Stimulated activated CD4-positive, alpha-beta T cell treated with anti-CD3 and anti-CD28 coated beads, TNF-alpha, amount 100 ng/mL, for 4 hours (primary cell): ENCODE results near the gene LIPT2.
"Not testable (repeated sequence)": the region's sequence is repeated elsewhere in the genome, so short reads cannot be mapped to it uniquely, and the experiment has no call there.

Experiments used
- DNase-seq, 3 experiments: peaks; one replicate each; pipeline ENCODE4 v3.0.0-alpha.2; 2020; ENCODE audit warnings: low read depth in 3 of 3

Gene LIPT2

DNA sequence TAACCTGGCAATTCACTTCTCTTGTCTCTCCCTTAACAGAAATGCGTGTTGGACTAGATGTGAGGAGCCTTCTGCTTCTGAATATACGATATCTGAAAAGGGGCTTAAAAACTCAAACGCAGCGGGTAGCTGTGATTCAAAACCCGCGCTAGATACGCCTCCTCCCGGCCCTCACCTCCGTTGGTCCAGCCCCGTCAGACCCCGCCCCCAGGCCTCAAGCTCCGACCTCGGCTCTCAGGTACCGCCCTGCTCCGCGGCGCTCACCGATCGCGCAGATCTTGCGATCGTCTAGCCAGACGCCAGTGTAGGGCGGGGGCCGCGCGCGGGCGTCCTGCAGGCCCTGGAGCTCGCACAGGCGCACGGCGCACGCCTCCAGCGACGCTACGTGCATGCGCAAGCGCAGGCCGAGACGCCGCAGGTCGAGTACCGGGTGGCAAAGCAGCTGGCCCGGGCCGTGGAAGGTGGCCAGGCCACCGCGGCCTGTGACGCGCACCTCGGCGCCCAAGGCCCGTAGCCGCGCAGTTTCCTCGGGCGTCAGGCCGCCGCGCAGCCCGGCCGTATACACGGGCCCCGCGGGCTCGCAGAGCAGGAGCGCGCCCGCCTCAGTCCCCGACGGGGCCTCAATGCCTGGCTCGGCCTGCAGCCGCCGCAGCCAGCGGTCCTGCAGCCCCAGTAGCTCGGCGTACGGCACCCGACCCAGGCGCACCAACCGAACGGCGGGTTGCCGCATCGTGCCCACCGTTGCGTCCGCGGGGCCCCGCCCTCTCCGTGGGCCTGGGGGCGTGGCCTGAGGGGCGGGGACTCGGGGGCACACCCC, at the start of gene LIPT2:
LIPT2 (minus strand) TSS at position 751 of the 817 bp plus-strand sequence; CDS start at position 730, 21 bp downstream.
- peak; percentile 94 to 96 (median 95) for DNase-seq

DNA sequence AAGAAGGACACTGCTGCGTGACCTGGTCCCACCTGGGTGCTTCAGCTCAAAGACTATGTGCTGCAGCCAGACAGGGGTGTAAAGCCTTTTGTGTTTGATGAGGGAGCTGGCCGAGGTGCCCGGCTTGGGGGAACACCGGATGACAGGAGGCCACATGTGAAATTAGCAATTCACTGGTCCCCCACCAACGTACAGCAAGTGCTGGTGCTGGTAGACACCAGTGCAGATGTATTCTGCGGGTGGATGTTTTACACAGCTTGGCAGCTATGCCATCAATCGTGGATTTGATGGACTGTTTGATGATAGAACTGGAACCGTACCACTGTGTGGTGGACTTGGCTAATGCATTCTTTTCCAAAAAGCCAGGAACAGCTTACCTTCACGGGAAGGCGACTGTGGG, 47.9 kb upstream of the LIPT2 start:
- DNase-seq = no peak

DNA sequence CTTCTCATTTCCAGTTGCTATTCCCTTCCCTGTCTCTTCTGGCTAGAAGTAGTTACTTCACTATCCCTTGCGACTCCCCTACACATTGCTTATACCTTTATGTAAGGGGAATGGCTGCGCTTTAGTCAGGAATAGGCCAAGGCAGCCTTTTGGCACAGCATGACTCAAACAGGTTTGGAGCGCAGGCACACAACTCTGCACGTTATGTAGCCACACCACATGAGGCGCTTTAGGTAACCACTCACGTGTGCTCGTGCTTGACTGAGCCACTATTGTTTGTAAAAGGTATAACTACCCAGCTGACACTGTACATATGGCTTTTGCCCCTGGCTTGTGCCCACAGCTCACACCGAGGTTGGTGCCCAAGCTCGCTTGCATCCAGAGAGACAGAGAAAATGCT, 46.7 kb upstream of the LIPT2 start:
- no peak for DNase-seq

DNA sequence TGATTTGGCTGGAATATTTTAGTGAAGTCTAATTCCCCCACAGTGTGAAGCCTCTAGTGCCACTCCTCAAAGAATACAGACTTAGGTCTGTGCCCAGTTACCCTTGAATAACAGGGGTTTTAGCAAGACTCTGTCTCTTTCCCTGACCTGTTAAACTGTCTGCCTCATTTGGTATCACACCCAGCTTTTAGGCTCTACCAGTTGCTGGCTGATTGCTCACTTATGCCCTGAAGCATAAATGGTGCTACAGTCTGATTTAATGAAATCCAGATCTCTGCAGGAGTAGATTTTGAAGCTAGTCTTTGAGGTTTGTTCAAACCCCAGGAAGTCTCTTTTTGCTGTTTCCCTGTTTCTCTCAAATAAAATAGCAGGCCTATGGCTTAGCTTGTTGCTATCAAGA, 45.2 kb upstream of the LIPT2 start:
- DNase-seq = no peak

DNA sequence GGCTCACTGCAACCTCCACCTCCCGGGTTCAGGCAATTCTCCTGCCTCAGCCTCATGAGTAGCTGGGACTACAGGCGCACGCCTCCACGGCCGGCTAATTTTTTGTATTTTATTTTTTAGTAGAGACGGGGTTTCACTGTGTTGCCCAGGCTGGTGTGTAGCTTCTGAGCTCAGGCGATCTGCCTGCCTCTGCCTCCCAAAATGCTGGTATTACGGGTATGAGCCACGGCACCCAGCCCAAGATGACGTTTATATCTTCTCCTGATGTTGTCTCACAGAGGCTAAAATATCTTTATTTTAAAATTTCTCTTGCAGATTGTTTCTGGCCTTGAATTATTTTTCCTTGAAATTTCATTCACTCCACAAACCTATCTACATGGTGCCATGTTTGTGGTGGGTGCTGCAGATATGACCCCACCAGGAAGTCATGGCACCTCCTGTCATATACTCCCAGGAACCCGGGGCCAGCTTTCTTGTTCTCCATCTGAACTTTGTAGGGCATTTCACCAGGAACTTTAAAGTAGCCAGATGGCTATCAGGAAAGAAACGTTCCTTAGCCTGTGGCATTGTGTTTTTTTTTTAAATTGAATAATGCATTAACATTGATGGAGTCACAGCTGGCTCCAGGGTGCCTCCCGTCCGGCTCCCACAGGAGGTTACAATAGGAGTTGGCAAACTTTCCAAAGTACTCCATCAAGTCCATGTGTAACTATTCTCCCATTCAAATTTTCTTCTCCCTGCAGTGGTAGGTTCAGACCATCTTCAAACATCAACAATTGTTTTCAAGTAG, 42.0 kb upstream of the LIPT2 start:
- no peak for DNase-seq

DNA sequence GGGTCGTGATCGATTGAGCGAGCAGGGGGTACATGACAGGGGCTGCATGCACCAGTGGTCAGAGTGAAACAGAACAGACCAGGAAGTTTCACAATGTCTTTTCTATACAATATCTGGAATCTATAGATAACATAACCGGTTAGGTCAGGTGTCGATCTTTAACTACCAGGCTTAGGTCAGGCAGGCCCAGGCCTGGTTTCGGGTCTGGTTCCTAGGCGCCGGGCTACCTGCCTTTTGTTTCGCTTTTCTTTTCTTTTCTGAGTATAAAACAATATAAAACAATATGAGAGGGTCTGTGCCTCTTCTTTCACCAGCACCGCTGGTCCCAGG, 41.4 kb upstream of the LIPT2 start:
- not testable (repeated sequence) for DNase-seq

DNA sequence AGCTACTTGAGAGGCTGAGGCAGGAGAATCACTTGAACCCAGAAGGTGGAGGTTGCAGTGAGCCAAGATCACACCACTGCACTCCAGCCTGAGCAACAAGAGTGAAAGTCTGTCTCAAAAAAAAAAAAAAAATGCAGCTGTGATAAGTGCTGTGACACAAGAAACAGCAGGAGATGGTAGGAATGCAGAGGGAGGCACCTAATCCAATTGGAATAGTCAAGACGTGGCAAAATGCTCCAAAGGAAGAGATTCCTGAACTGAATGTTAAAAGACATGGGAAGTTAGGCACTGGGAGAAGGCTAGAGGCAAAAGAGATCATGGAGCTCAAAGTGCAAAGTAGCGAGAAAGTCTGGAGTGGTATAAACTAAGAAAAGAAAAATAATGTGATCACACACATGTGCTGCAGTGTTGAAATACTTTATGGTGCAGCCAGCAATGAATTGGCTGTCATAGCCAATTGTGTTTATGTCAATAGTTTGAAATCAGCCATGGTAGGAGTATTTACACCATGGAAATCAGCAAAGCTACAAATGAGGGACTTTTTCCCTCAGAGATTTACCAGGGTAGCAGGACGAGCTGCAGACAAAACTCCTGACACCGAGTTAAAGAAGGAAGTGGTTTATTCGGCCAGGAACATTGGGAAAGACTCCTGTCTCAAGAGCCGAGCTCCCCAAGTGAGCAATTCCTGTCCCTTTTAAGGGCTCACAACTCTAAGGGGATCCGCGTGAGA, 40.9 kb upstream of the LIPT2 start:
- no peak for DNase-seq

DNA sequence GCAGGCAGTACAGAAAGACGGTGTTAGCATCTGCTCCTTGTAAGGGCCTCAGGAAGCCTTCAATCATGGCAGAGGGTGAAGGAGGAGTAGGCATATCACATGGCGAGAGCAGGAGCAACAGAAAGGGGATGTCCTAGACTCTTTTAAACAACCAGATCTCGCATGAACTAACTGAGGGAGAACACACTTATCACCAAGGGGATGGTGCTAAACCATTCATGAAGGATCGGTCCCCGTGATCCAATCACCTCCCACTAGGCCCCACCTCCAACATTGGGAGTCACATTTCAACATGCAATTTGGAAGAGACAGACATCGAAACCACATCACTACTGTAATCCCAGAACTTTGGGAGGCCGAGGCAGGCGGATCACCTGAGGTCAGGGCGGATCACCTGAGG, 39.9 kb upstream of the LIPT2 start:
- no peak for DNase-seq

DNA sequence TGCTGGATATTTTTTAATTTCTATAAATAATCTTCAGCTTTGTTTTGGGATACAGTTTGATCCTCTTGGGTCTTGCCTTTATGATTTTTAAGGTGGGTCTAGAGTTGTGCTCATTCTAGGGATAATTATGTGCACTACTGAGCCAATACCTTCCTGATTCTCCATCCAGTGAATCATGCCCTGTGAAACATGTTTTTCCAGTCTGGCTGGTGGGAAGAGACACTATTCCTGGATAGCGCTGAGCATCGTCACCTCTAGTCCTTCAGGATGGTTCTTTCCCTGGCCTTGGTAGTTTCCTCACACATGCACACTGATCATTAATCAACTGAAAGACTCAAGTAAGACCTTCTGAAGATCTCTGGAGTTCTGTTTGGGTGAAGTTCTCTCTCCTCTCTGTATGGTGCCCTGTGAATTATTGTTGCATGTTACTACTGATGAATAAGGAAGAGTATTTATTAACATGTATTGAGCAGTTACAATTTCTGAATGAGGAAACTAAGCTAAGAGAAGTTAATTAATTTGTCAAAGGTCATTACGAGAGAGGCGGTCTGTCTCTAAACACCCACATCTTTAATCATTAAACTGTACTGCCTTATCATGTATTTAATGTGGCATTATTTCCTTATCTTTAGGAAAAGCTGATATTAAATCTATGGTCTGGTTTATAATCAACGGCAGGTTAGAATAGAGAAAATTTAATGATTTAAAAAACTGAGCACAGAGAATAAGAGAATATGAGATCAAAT, 39.1 kb upstream of the LIPT2 start:
- DNase-seq = no peak

DNA sequence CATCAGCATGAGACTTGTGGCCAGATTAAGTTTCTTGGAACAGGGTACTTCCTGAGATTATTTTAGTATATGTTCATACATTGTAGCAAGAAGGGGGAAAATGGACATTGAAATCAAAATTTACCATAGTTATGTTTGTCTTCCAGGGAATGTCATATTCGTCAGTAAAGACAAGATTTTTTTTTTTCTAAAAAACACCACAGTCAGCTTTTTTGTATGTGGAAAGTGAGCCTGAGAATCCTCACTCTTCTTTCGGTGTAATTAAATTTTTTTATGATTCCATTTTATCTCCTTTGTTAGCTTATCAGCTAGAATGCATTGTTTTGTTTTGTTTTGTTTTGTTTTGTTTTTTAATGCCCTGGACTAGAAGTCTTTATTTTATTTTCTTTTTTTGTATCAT, 31.5 kb upstream of the LIPT2 start:
- DNase-seq = no peak

DNA sequence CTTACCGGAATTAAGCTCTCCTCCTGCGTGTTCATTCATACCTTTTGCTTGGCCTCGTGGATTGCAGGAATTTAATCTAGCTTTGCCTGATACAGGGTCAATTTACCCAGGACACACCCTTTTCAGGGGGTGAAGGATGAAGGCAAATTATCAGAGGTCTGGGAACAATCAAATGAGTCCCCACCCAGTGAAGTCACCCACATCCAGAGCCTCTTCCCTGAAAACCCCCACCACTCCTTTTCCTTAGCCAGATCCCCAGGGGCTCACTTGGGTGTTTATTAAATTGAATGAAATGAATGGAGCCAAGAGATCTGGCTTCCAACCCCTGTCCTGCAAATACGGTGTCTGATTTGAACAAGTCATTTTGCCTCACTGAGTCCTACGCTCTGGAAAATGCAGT, 31.0 kb upstream of the LIPT2 start:
- DNase-seq = no peak

DNA sequence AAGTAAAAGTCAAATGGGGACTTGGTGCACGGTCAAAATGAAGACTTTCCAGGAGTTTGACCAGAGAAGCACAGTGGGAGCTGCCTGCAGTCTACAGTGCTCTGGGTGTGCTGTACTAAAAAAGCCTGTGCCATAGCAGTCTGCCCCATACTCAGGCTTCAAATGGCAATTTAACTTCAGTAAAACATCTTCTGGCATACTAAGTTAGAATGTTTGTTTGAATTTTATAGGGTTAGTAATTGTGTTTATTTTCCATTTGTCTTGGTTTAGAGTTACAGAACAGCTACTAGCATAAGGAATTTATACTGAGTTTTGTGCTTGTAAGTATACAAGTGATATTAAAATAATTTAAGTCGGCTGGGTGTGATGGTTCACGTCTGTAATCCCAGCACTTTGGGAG, 29.3 kb upstream of the LIPT2 start:
- no peak for DNase-seq

DNA sequence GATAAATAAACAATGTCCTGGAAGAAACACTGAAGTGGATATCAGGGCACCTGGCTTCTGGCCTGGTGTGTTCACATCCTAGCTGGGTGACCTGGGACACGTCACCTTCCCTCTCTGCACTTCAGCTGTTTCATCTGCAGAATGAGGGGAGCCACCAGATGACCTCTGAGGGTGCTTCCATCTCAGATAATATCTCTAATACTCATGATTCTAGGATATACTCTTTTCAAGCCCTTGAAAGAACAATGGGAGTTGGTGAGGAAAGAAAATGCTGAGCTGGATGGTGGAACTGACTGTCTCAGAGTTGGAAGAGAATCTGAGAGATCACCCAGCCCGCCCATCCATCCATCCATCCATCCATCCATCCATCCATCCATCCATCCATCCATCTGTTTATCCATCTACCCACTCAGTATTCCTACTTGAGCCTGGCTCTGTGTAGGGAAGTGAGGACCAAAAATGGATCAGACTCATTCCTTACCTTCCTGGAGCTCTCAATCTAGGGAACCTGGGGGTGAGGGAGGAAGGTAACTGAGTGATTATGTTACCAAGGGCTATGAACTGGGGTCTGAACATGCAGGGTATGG, 28.2 kb upstream of the LIPT2 start:
- no peak for DNase-seq

DNA sequence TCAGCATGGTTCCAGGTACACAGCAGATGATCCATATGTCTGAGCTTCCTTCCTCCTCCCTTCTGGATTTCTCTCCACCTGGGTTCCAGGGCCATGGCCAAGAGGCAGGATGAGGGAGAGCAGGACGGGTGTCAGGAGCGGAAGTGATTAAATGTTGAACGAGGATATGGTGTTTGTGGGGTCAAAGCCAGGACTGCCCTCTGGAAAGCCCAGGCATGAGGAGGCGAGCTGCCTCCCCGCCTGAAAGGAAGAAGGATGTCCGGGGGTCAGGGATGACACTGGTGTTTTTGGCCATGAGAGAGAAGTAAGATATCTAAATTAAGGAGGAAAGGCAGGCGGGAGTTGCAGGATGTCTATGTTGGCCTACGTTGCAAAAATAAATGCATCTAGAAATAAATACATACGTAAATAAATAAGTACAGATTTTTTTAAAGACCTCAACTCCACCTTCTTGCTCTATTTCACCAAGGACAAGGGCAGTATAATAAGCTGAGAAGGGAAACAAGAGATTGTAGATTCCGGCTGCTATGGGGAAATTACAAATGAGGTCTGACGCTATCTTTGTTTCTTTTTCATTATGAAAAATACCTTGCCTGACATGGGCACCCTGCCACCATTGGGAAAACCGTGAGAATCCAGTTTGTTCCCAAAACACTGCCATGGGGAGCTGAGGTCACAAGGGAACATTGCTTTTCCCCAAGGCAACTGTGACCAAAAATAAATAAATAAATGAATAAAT, 27.6 kb upstream of the LIPT2 start:
- DNase-seq = no peak

DNA sequence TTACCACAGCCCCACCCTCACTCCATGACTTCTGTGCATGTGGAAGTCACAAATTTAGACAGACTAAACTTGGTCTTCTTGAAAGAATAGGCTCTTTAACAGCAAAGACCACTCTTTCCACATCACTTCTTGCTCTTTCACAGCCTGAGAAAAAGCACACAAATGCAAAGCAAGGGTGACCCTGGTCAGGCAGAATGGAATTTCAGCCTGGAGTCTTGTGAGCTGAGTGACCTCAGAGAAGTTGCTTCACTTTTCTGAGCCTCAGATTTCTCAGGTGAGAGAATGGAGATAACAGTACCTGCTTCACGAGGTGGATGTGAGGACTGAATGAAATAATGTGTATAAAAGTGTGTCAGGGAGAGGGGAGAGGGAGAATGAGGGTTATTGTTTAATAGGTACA, 26.8 kb upstream of the LIPT2 start:
- no peak for DNase-seq

DNA sequence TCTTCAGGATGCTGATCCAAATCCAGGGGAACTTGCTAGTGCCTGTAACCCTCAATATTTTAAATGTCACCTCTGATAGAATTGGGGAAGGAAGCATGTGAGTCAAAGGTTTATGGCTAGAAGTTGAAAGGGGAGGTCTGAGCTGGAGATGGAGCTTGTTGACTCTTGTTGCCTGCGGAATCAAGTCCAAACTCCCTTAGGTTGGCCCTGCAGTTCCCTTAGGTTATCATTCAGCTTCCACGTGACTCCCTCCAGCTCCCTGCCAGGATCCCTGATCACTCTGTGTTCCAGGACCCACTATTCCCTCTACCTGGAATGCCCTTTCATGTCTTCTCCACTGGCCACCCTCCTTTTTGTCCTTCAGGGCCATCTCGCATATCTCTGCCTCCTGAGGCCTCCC, 26.2 kb upstream of the LIPT2 start:
- no peak for DNase-seq

DNA sequence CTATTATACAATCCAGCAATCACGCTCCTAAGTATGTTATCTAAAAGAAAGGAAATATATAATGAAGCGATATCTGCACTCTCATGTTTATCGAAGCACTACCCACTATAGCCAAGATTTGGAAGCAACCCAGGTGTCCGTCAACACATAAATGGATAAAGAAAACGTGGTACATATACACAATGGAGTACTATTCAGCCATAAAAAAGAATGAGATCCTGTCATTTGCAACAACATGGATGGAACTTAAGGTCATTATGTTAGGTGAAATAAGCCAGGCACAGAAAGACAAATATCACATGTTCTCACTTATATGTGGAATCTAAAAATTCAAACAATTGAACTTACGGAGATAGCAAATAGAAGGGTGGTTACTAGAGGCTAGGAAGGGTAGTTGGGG, 24.1 kb upstream of the LIPT2 start:
- not testable (repeated sequence) for DNase-seq

DNA sequence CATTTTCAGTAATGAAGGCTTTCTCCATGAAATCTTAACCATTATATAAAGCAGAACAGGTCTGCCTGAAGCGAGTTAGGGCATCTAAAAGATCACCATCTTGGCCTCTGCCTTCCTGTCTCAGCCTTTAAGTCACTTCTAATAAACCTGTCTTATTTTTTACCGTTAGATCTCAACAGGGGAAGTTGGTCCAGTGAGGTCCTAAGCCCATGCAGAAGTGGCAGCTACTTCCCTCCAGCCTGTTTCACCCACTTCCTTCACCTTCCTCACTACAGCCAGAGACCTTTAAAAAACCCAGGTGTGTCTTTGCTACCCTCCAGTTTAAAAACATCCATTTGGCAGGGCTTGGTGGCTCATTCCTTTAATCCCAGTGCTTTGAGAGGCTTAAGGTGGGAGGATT, 14.1 kb upstream of the LIPT2 start:
- DNase-seq = no peak

DNA sequence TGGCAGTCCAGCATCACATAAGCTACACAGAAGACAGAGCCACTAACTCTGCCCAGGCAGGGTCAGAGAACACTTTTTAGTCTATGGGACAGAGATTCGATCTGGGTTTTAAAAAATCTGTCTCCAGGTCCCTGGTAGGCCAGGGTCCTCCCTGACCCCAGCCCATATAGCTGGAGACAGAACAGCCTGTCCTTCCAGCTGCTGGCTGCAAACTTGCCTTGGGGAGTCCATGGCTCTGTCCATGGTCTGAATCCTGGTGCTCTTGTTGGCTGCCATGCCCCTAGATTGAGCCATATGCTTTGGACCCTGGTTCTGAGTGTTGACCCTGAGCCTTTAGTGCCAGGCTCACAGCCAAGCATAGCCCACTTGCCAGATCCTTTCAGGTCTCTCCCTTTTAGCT, 13.3 kb upstream of the LIPT2 start:
- no peak for DNase-seq

DNA sequence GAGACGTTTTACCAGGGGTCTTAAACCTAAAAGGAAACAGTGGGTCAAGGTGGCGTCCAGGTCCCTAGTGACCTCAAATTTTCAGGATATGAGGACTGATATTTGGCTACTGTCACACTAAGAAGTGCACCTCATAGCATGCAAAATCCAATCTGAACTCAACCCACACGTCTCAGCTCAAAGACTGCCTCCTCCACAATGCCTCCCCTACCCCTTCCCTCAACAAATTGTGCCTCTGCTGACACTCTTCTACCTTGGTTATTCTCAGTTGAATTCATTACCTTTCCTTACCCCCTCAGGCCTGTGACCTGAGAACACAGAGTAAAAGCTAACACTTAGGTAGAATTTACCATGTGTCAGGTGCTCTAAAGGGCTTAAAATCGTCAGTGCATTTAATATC, 12.4 kb upstream of the LIPT2 start:
- DNase-seq = no peak
